GM12878 (cell line): ENCODE results near the gene SLC35A2. TPM values are rescaled to one million over a fixed set of nuclear protein-coding genes. Genes with fewer than 3 reads are reported as not detected.

ENCODE experiments used
- ATAC-seq: fragments of 200-7000 bp; cut with Tn5 transposase; 3 replicates; pipeline ENCODE4 v1.9.1; 2020; ENCODE audit warnings: mild to moderate bottlenecking, moderate library complexity
- BruUV-seq: library from RNA; stranded (reverse); fragments of 400-500 nt; replicated peaks from 2 replicates; lab custom pipeline; 2021; lab: Mats Ljungman, UMichigan
- CTCF ChIA-PET: fragments of 300-600 bp; sonication (Branson Sonifier 250); formaldehyde crosslinking; extraction: SDS; loops from one replicate; lab custom pipeline; 2021; ENCODE audit warnings: inconsistent platforms; lab: Yijun Ruan, JAX
- POLR2A ChIA-PET: fragments of 350-600 bp; formaldehyde crosslinking; extraction: SDS; loops from one replicate; lab custom pipeline; 2021; ENCODE audit warnings: inconsistent platforms; lab: Charles Lee
- RAD21 ChIA-PET: fragments of 300-600 bp; sonication (Branson Sonifier 250); formaldehyde crosslinking; loops from one replicate; lab custom pipeline; 2023; ENCODE audit warnings: antibody characterized with exemption; ENCODE audit not compliant: unreplicated experiment; lab: Charles Lee
- SMC1A ChIA-PET: fragments of 300-600 bp; sonication (Branson Sonifier 250); formaldehyde crosslinking; loops from one replicate; lab custom pipeline; 2023; ENCODE audit not compliant: unreplicated experiment, uncharacterized antibody; lab: Charles Lee
- DNase-seq: peaks from one replicate; pipeline ENCODE4 v3.0.0-alpha.2; 2011; ENCODE audit warnings: low read depth, low spot score
- FAIRE-seq: peaks from 3 replicates; lab custom pipeline; 2011; peaks lifted over from hg19 to GRCh38; lab: Jason Lieb, UNC
- H2AFZ ChIP-seq: 2 replicates; pipeline ENCODE4 v1.6.0; 2011; ENCODE audit warnings: low read depth, low read length, control low read depth; ENCODE audit not compliant: control insufficient read depth
- H3K27ac ChIP-seq: 2 replicates; pipeline ENCODE4 v1.5.1; 2011; ENCODE audit warnings: control low read depth; ENCODE audit not compliant: control insufficient read depth, insufficient read depth
- H3K27me3 ChIP-seq, 2 experiments: replicated peaks in 1 of 2; 2 replicates each; pipeline versions ENCODE4 v1.6.0 to v1.6.1; 2011; ENCODE audit warnings: low read length in 1 of 2; ENCODE audit not compliant: control insufficient read depth in 2 of 2, insufficient read depth in 2 of 2
- H3K36me3 ChIP-seq, 2 experiments: 2 replicates each; pipeline ENCODE4 v1.5.1; 2011; ENCODE audit warnings: low read length in 1 of 2; ENCODE audit not compliant: control insufficient read depth in 2 of 2, insufficient read depth in 2 of 2
- H3K4me1 ChIP-seq: 2 replicates; pipeline ENCODE4 v1.6.1; 2011; ENCODE audit warnings: mild to moderate bottlenecking, low read length, moderate library complexity, mixed read lengths; ENCODE audit not compliant: control insufficient read depth, insufficient read depth
- H3K4me2 ChIP-seq: 2 replicates; pipeline ENCODE4 v1.6.0; 2011; ENCODE audit warnings: control low read depth; ENCODE audit not compliant: control insufficient read depth, insufficient read depth
- H3K4me3 ChIP-seq: fragments of 200-600 bp; sonication (generic); 2 replicates; pipeline ENCODE4 v1.5.1; 2016
- H3K79me2 ChIP-seq: 2 replicates; pipeline ENCODE4 v1.6.0; 2011; ENCODE audit warnings: low read length; ENCODE audit not compliant: control insufficient read depth, insufficient read depth
- H3K9ac ChIP-seq: 2 replicates; pipeline ENCODE4 v1.8.0; 2011; ENCODE audit warnings: low read length, control low read depth, mixed read lengths; ENCODE audit not compliant: control insufficient read depth, insufficient read depth
- H3K9me3 ChIP-seq: replicated peaks from 3 replicates; pipeline ENCODE4 v1.5.1; 2011; ENCODE audit warnings: mild to moderate bottlenecking, low read length; ENCODE audit not compliant: control insufficient read depth, insufficient read depth
- H4K20me1 ChIP-seq: 2 replicates; pipeline ENCODE4 v1.6.0; 2011; ENCODE audit not compliant: control insufficient read depth, insufficient read depth
- ATF7 ChIP-seq: fragments of 450-650 bp; IDR thresholded peaks from 2 replicates; pipeline ENCODE4 v1.6.1; 2016; ENCODE audit warnings: low read depth, mild to moderate bottlenecking
- EGR1 ChIP-seq, 2 experiments: IDR thresholded peaks; 1 replicate in 1 of 2; 2 replicates in 1 of 2; pipeline ENCODE4 v1.6.1; 2011 to 2012; ENCODE audit warnings: low read depth in 2 of 2, low read length in 2 of 2, borderline replicate concordance in 1 of 2, mild to moderate bottlenecking in 1 of 2, moderate library complexity in 1 of 2
- ESRRA ChIP-seq: IDR thresholded peaks from 2 replicates; pipeline ENCODE4 v1.6.1; 2012; ENCODE audit warnings: mild to moderate bottlenecking, low read length, improper control_type of control experiment
- FOXK2 ChIP-seq: fragments of 450-650 bp; IDR thresholded peaks from 2 replicates; pipeline ENCODE4 v1.6.1; 2017; ENCODE audit warnings: mild to moderate bottlenecking, moderate library complexity
- FOXM1 ChIP-seq: IDR thresholded peaks from 2 replicates; pipeline ENCODE4 v1.6.1; 2012; ENCODE audit warnings: low read depth, mild to moderate bottlenecking, inconsistent platforms, low read length, moderate library complexity
- JUND ChIP-seq: IDR thresholded peaks from 2 replicates; pipeline ENCODE4 v1.6.1; 2012; ENCODE audit warnings: low read depth, mild to moderate bottlenecking, low read length, improper control_type of control experiment, moderate library complexity
- POLR2A ChIP-seq: IDR thresholded peaks from 2 replicates; pipeline ENCODE4 v1.6.1; 2011; ENCODE audit warnings: low read depth, mild to moderate bottlenecking, low read length
- POLR2AphosphoS2 ChIP-seq: IDR thresholded peaks from 2 replicates; pipeline ENCODE4 v1.6.1; 2011; ENCODE audit warnings: low read depth, mild to moderate bottlenecking, low read length, improper control_type of control experiment, moderate library complexity
- POLR2AphosphoS5 ChIP-seq: IDR thresholded peaks from 2 replicates; pipeline ENCODE4 v1.6.1; 2011; ENCODE audit warnings: mild to moderate bottlenecking, low read length, inconsistent platforms
- YY1 ChIP-seq: IDR thresholded peaks from 2 replicates; pipeline ENCODE4 v1.6.1; 2011; ENCODE audit warnings: low read depth, mild to moderate bottlenecking, low read length
- WGBS: methylation state at CpG from one replicate; pipeline ENCODE4 v1.1.6; 2016; ENCODE audit warnings: low lambda C conversion rate; ENCODE audit not compliant: insufficient replicate concordance, insufficient coverage; ENCODE audit errors: missing lambda C conversion rate; 5-methylcytosine and 5-hydroxymethylcytosine counted together
- in situ Hi-C: fragments of 300-500 bp; cut with MboI; formaldehyde crosslinking; loops from 9 replicates; pipeline ENCODE4 v1.14.3; 2018; ENCODE audit warnings: mixed read lengths
- intact Hi-C: fragments of 100-400 bp; cut with micrococcal nuclease; formaldehyde crosslinking; loops from one replicate; pipeline ENCODE4 v1.14.2; 2022; ENCODE audit not compliant: unreplicated experiment
- polyA plus RNA-seq, 11 experiments: library from polyadenylated mRNA; depleted of rRNA in 4 of 11; unstranded in 6 of 11; stranded (reverse) in 5 of 11; fragments of >200 nt; fragmentation: Nextera tagmentation in 4 of 11; fragmentation: Illumina TruSeq in 1 of 11; extraction: Ambion mirVana in 4 of 11; extraction: Trizol in 1 of 11; gene quantifications; 1 replicate in 1 of 11; 2 replicates in 10 of 11; pipeline versions ENCODE4 v1.2.1 to v1.2.3, GENCODE V29; 2011 to 2016; ENCODE audit warnings: inconsistent platforms in 2 of 11, missing spikeins in 2 of 11, low read depth in 1 of 11
- total RNA-seq, 4 experiments: library from RNA; depleted of rRNA in 3 of 4; stranded (reverse); fragments of >200 nt in 3 of 4; fragmentation: Illumina TruSeq in 1 of 4; extraction: Trizol in 1 of 4; gene quantifications; 2 replicates each; pipeline versions ENCODE4 v1.2.1 to v1.2.3, GENCODE V29; 2013 to 2021
- TF ChIP-seq, protein P1 (sequence below): IDR thresholded peaks from 2 replicates; pipeline ENCODE4 v1.6.1; 2011; ENCODE audit warnings: low read depth, mild to moderate bottlenecking, low read length, moderate library complexity, borderline replicate concordance; ENCODE audit errors: extremely low read depth
- TF ChIP-seq, protein P2 (sequence below): fragments of 450-650 bp; IDR thresholded peaks from 2 replicates; pipeline ENCODE4 v1.6.1; 2018; ENCODE audit warnings: mild to moderate bottlenecking, low read depth, moderate library complexity; ENCODE audit not compliant: partially characterized antibody

SLC35A2 gene
- total and polyA plus RNA-seq, 10 of the 15 experiments (the other 5 are each of a cell fraction or from before 2014, with no cell fraction given): 2.1 to 27.4 (median 14.9) TPM

DNA sequence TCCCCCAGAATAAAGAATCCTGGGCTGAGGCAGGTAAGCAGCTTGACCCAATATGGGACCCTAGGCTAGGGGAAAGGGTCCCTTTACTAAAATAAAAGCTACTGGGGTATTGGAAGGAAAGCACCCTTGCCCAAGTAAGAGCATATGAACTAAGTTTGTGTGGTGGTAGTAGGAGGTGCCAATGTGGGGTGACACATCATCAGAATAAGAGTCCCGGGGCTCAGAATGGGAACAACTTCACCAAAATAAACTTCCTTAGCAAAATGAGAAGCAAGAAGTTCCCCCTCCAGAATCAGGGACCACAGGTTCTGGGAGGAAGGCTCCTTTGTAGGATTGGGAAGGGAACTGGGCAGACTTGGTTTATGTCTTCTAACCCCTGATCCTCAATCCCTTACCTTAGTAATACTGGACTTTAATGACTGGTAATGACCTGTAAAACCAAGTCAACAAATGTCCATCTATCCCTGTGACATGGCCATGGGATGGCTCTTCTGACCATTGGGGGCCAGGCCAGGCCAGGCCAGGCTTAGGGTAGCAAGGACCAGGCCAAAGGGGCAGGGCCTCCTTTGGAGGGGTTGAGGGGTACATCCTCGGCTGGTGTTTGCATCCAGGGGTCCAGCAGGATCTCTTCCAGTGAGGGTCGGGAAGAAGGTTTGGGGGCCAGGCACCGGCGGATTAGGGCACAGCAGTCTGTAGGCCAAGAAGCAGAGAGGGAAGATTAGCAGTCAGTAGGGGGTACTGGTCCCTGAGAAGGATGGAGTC is 2.3 kb upstream of the SLC35A2 start:
- SMC1A ChIA-PET: no interaction called here
- CTCF ChIA-PET: no interaction called here
- intact Hi-C loops (loop anchor here (5.0 kb wide), 2 partner anchors 34 to 216 kb away; partner anchors contain the start of gene SUV39H1), in situ Hi-C loops (no loop called here)
- Histone ChIP-seq H4K20me1 (peaks cover 5% of the 10 kb centered on the region), H3K27ac (no peak overlapping the region), H3K4me2 (peak overlapping the region; percentile 19), H3K4me3 (no peak overlapping the region), H2AFZ (no peak overlapping the region), H3K4me1 (no peaks in the 10 kb centered on the region), H3K27me3 (no peaks in the 10 kb centered on the region), H3K36me3 (peaks cover 3 to 8% of the 10 kb centered on the region in 2 experiments; a peak in 3 of 4 replicates), H3K9ac (no peak overlapping the region), H3K9me3 (no peaks in the 10 kb centered on the region; the same call in 2 of the 3 replicates), H3K79me2 (peaks cover 53% of the 10 kb centered on the region)
- RAD21 ChIA-PET: no interaction called here
- no TSS peak for BruUV-seq
- FAIRE-seq (no peak), ATAC-seq (no peak), DNase-seq (no peak)
- POLR2A ChIA-PET: no interaction called here
- WGBS: 75% methylated on average over 5 of the region's 5 CpGs
- TF ChIP-seq POLR2AphosphoS5: peak; percentile 16
- TF ChIP-seq POLR2A: peak; percentile 44; the same call in 1 of the 2 replicates
- no peak for TF ChIP-seq ESRRA
- TF ChIP-seq POLR2AphosphoS2: peak; percentile 90

DNA sequence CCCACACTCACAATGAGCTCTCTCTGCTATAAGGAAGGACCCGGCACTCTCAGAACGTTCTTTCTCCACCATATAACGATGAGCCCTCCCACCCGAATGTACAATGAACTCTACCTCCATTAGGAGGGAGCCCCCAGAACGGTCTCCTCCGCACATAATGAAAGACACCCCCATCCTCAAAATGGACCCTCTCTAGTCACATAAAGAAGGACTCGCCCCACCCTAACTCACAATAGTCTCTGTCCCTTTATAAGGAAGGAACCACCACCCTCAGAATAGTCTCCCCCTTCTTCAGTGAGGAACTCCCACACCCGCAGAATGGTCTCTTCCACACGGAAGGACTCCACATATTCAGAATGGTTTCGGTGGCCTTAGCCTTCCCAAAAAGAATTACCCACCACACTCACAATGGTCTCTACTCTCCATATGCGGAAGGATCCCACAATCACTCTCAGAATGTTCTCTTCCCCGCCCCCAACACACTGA is 477 bp downstream of the SLC35A2 start:
- no peaks in the 10 kb centered on the region for H3K4me1 ChIP-seq
- peaks cover 26% of the 10 kb centered on the region for H3K79me2 ChIP-seq
- peaks cover 5% of the 10 kb centered on the region; the same call in 1 of the 2 replicates for H4K20me1 ChIP-seq
- in situ Hi-C loops: no loop called here
- FAIRE-seq (no peak), ATAC-seq (peak; percentile 8), DNase-seq (no peak)
- intact Hi-C loops: loop anchor here (5.0 kb wide), 2 partner anchors 36 to 214 kb away; partner anchors contain the start of gene SUV39H1
- ChIA-PET RAD21 (interaction anchor here (1.7 to 1.8 kb wide), 3 partner anchors 13 to 27 kb away, joined by 7 to 12 read pairs (median 10); partner anchors contain the start of genes PQBP1 and TIMM17B), POLR2A (interaction anchor here (0.6 to 2.7 kb wide), 4 partner anchors 13 to 1043 kb away, joined by 3 to 15 read pairs (median 9); partner anchors contain the start of genes PQBP1 and TIMM17B), CTCF (interaction anchor here (0.6 kb wide), 1 partner anchor 35 kb away, joined by 3 read pairs; no protein-coding TSS in a partner anchor), SMC1A (interaction anchor here (3.1 kb wide), 1 partner anchor 26 kb away, joined by 9 read pairs; no protein-coding TSS in a partner anchor)
- no peaks in the 10 kb centered on the region for H3K27me3 ChIP-seq
- H3K4me2 ChIP-seq: peak overlapping the region; percentile 45
- BruUV-seq: no TSS peak
- peak overlapping the region; percentile 48 for H2AFZ ChIP-seq
- 24% methylated on average over 12 of the region's 12 CpGs for WGBS
- H3K27ac ChIP-seq: peak overlapping the region; percentile 68
- H3K4me3 ChIP-seq: peak overlapping the region; percentile 62
- no peaks in the 10 kb centered on the region; the same call in 2 of the 3 replicates for H3K9me3 ChIP-seq
- peak overlapping the region; percentile 55 for H3K9ac ChIP-seq
- peaks cover 3 to 8% of the 10 kb centered on the region in 2 experiments; a peak in 3 of 4 replicates for H3K36me3 ChIP-seq
- TF ChIP-seq POLR2AphosphoS5 (peak; percentile 2; the same call in 1 of the 2 replicates), FOXM1 (no peak), JUND (0 out of 2 replicates have a peak, but pooled peaks have one; percentile 10), ESRRA (no peak), FOXK2 (peak; percentile 47; the same call in 1 of the 2 replicates), ATF7 (0 out of 2 replicates have a peak, but pooled peaks have one; percentile 9), YY1 (no peak), EGR1 (IDR thresholded peaks at IDR 0.05; ENCODE audit: borderline replicate concordance in 1 of 2, low read depth in 2 of 2, low read length in 2 of 2) (no peak)
- TF ChIP-seq, protein P1, sequence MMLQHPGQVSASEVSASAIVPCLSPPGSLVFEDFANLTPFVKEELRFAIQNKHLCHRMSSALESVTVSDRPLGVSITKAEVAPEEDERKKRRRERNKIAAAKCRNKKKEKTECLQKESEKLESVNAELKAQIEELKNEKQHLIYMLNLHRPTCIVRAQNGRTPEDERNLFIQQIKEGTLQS: no peak
- TF ChIP-seq, protein P2, sequence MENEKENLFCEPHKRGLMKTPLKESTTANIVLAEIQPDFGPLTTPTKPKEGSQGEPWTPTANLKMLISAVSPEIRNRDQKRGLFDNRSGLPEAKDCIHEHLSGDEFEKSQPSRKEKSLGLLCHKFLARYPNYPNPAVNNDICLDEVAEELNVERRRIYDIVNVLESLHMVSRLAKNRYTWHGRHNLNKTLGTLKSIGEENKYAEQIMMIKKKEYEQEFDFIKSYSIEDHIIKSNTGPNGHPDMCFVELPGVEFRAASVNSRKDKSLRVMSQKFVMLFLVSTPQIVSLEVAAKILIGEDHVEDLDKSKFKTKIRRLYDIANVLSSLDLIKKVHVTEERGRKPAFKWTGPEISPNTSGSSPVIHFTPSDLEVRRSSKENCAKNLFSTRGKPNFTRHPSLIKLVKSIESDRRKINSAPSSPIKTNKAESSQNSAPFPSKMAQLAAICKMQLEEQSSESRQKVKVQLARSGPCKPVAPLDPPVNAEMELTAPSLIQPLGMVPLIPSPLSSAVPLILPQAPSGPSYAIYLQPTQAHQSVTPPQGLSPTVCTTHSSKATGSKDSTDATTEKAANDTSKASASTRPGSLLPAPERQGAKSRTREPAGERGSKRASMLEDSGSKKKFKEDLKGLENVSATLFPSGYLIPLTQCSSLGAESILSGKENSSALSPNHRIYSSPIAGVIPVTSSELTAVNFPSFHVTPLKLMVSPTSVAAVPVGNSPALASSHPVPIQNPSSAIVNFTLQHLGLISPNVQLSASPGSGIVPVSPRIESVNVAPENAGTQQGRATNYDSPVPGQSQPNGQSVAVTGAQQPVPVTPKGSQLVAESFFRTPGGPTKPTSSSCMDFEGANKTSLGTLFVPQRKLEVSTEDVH: no peak
